Measurements from ENCODE around the gene LRRN2.

LRRN2 gene

GRCh38 chr1:204677864-204678263, 7.7 kb downstream of the LRRN2 start:
- no peak for TF ChIP-seq ESRRG (CRISPR knock-in tag; IDR thresholded peaks at IDR 0.05)
- no peak for TF ChIP-seq CSDC2 (CRISPR knock-in tag; IDR thresholded peaks at IDR 0.05)
- no peak for TF ChIP-seq ZNF8 (CRISPR knock-in tag; IDR thresholded peaks at IDR 0.05)
- TF ChIP-seq TCF4 (CRISPR knock-in tag; IDR thresholded peaks at IDR 0.05; ENCODE audit: borderline replicate concordance): no peak
- TF ChIP-seq ZFP30 (CRISPR knock-in tag; IDR thresholded peaks at IDR 0.05): no peak
- TF ChIP-seq, protein P1, sequence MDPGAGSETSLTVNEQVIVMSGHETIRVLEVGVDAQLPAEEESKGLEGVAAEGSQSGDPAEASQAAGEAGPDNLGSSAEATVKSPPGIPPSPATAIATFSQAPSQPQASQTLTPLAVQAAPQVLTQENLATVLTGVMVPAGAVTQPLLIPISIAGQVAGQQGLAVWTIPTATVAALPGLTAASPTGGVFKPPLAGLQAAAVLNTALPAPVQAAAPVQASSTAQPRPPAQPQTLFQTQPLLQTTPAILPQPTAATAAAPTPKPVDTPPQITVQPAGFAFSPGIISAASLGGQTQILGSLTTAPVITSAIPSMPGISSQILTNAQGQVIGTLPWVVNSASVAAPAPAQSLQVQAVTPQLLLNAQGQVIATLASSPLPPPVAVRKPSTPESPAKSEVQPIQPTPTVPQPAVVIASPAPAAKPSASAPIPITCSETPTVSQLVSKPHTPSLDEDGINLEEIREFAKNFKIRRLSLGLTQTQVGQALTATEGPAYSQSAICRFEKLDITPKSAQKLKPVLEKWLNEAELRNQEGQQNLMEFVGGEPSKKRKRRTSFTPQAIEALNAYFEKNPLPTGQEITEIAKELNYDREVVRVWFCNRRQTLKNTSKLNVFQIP (CRISPR knock-in tag; IDR thresholded peaks at IDR 0.05; ENCODE audit: borderline replicate concordance, low read depth): no peak
- no peak for TF ChIP-seq BACH2 (CRISPR knock-in tag; IDR thresholded peaks at IDR 0.05; ENCODE audit: borderline replicate concordance)
- TF ChIP-seq ZNF70 (CRISPR knock-in tag; IDR thresholded peaks at IDR 0.05): no peak
- no peak for TF ChIP-seq RARB (CRISPR knock-in tag; IDR thresholded peaks at IDR 0.05)
- no peak for TF ChIP-seq TOX (CRISPR knock-in tag; IDR thresholded peaks at IDR 0.05; ENCODE audit: borderline replicate concordance)
- no peak for TF ChIP-seq ISL1 (CRISPR knock-in tag; IDR thresholded peaks at IDR 0.05)
- no peak for TF ChIP-seq SNAI2 (CRISPR knock-in tag; IDR thresholded peaks at IDR 0.05)
- no peak for TF ChIP-seq ARNTL (CRISPR knock-in tag; IDR thresholded peaks at IDR 0.05; ENCODE audit: borderline replicate concordance, low read depth)
- TF ChIP-seq ZC3H10 (CRISPR knock-in tag; IDR thresholded peaks at IDR 0.05): no peak
- no peak for TF ChIP-seq ZNF565 (CRISPR knock-in tag; conservative IDR thresholded peaks at IDR 0.05; ENCODE audit: low read depth)
- TF ChIP-seq OSR1 (CRISPR knock-in tag; IDR thresholded peaks at IDR 0.05): no peak
- no peak for ATAC-seq

GRCh38 chr1:204676043-204676442, 9.5 kb downstream of the LRRN2 start:
- ATAC-seq: no peak
- TF ChIP-seq ZFP30 (CRISPR knock-in tag; IDR thresholded peaks at IDR 0.05) (no peak), CSDC2 (CRISPR knock-in tag; IDR thresholded peaks at IDR 0.05) (no peak), PATZ1 (CRISPR knock-in tag; IDR thresholded peaks at IDR 0.05; ENCODE audit: borderline replicate concordance) (no peak), PPARA (CRISPR knock-in tag; IDR thresholded peaks at IDR 0.05; ENCODE audit: borderline replicate concordance) (no peak), ZNF565 (CRISPR knock-in tag; conservative IDR thresholded peaks at IDR 0.05; ENCODE audit: low read depth) (no peak), GLIS3 (CRISPR knock-in tag; IDR thresholded peaks at IDR 0.05) (no peak), ZFP3 (CRISPR knock-in tag; IDR thresholded peaks at IDR 0.05) (no peak), OSR1 (CRISPR knock-in tag; IDR thresholded peaks at IDR 0.05) (no peak), TOX (CRISPR knock-in tag; IDR thresholded peaks at IDR 0.05; ENCODE audit: borderline replicate concordance) (no peak), CSRNP3 (CRISPR knock-in tag; IDR thresholded peaks at IDR 0.05) (no peak), TSHZ2 (CRISPR knock-in tag; IDR thresholded peaks at IDR 0.05) (no peak), BACH2 (CRISPR knock-in tag; IDR thresholded peaks at IDR 0.05; ENCODE audit: borderline replicate concordance) (no peak), ARNTL (CRISPR knock-in tag; IDR thresholded peaks at IDR 0.05; ENCODE audit: borderline replicate concordance, low read depth) (no peak), ZC3H10 (CRISPR knock-in tag; IDR thresholded peaks at IDR 0.05) (no peak), SNAI2 (CRISPR knock-in tag; IDR thresholded peaks at IDR 0.05) (no peak), ISL1 (CRISPR knock-in tag; IDR thresholded peaks at IDR 0.05) (no peak), TCF4 (CRISPR knock-in tag; IDR thresholded peaks at IDR 0.05; ENCODE audit: borderline replicate concordance) (no peak), ZNF70 (CRISPR knock-in tag; IDR thresholded peaks at IDR 0.05) (no peak)
- TF ChIP-seq, protein P1 (CRISPR knock-in tag; IDR thresholded peaks at IDR 0.05; ENCODE audit: borderline replicate concordance, low read depth): no peak

Measured in SK-N-SH treated with all-trans-retinoic acid at 6 μM for 48 hours (cell line).